22Rv1 (cell line): ENCODE measurements around the gene RPS19BP1.

Source experiments
- H3K27ac ChIP-seq: fragments of 450-650 bp; 2 replicates; pipeline ENCODE4 v1.5.1; 2017
- CTCF ChIP-seq: fragments of 450-650 bp; IDR thresholded peaks from 2 replicates; pipeline ENCODE4 v1.5.1; 2017; ENCODE audit warnings: mild to moderate bottlenecking
- ZFX ChIP-seq: fragments of 450-650 bp; IDR thresholded peaks from 2 replicates; pipeline ENCODE4 v1.6.1; 2017; ENCODE audit warnings: antibody characterized with exemption, borderline replicate concordance

The RPS19BP1 gene

DNA sequence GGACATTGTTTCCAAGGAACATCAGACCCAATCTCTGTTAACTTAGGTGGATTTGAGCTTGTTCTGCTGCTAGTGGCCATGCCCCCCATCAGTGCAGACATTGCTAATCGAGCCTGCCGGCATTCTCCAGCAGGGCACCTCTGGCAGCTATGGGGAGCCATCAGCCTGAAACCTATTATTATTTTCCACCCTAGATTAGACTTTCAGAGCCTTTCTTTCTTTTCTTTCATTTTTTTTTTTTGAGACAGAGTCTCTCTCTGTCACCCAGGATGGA, 42.9 kb upstream of the RPS19BP1 start:
- no peak overlapping the region for H3K27ac ChIP-seq
- TF ChIP-seq ZFX, result no peak
- no peak for TF ChIP-seq CTCF

- TF ChIP-seq CTCF, result no peak
- TF ChIP-seq ZFX, result no peak
- H3K27ac ChIP-seq, result no peak overlapping the region
Observed at GRCh38 chr22:39574779-39575551, 42.4 kb upstream of the RPS19BP1 start.

DNA sequence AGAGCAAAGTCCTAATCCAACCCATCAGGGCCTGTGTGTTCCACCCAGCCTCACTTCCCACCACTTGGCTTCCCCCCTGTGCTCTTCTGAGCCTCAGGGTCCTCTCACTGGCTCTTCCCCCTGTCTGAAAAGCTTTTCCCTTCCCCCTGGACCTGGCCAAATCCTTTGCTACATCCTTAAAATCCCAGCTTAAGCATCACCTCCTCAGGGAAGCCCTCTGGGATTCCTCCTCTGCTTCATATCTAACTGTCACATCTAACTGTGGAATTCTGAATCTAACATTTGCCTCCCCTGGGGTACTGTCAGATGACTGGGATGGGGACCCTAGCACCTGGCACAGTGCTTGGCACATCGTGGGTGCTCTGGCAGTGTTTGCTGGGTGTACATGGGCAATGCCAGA, 39.0 kb upstream of the RPS19BP1 start:
- no peak overlapping the region for H3K27ac ChIP-seq
- TF ChIP-seq CTCF (no peak), ZFX (no peak)

GRCh38 chr22:39570665-39571064, 38.1 kb upstream of the RPS19BP1 start, which contains the start of gene CACNA1I:
CACNA1I (plus strand) TSS chr22:39570753; CDS start chr22:39570753, 0 bp downstream.
- TF ChIP-seq CTCF (no peak), ZFX (no peak)
- no peak within 1 kb of the TSS for H3K27ac ChIP-seq

GRCh38 chr22:39570226-39570625, 37.7 kb upstream of the RPS19BP1 start:
- no peak for TF ChIP-seq ZFX
- no peak for TF ChIP-seq CTCF
- no peak overlapping the region for H3K27ac ChIP-seq

GRCh38 chr22:39569066-39569465, 36.5 kb upstream of the RPS19BP1 start:
- no peak overlapping the region for H3K27ac ChIP-seq
- no peak for TF ChIP-seq ZFX
- no peak for TF ChIP-seq CTCF

- no peak for TF ChIP-seq CTCF
- H3K27ac ChIP-seq, result no peak overlapping the region
Observed at GRCh38 chr22:39568278-39568981, 35.9 kb upstream of the RPS19BP1 start.
